ENCODE data around the gene ATG7.

The ATG7 gene

DNA sequence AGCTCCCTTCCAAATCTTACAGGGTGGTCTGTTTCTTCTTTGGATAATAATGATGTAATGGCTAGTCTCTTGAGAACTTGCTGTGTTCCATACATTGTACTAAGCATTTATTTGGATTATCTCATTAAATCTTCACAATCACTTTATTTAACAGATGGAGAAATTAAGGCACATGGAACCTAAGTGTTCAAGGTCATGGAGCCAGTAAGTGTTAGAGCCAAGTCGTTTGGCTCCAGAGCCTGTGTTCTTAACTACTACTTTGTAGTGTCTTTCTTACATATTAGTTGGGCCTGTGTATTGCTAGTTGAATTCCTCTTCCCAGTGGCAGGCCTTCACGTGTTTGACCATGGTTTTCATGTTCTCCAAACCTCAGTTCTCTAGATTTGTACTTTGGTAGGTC, 177.8 kb downstream of the ATG7 start:
- no peak overlapping the region for H3K4me3 ChIP-seq (ENCODE audit: low read depth, low read length)
- no peak for DNase-seq (ENCODE audit: low read depth)
- TF ChIP-seq POLR2A (IDR thresholded peaks at IDR 0.05; ENCODE audit: extremely low read depth, insufficient read length) = no peak
- TF ChIP-seq, protein P1, sequence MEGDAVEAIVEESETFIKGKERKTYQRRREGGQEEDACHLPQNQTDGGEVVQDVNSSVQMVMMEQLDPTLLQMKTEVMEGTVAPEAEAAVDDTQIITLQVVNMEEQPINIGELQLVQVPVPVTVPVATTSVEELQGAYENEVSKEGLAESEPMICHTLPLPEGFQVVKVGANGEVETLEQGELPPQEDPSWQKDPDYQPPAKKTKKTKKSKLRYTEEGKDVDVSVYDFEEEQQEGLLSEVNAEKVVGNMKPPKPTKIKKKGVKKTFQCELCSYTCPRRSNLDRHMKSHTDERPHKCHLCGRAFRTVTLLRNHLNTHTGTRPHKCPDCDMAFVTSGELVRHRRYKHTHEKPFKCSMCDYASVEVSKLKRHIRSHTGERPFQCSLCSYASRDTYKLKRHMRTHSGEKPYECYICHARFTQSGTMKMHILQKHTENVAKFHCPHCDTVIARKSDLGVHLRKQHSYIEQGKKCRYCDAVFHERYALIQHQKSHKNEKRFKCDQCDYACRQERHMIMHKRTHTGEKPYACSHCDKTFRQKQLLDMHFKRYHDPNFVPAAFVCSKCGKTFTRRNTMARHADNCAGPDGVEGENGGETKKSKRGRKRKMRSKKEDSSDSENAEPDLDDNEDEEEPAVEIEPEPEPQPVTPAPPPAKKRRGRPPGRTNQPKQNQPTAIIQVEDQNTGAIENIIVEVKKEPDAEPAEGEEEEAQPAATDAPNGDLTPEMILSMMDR (IDR thresholded peaks at IDR 0.05; ENCODE audit: low read depth, low read length) = no peak
- TF ChIP-seq, protein P2, sequence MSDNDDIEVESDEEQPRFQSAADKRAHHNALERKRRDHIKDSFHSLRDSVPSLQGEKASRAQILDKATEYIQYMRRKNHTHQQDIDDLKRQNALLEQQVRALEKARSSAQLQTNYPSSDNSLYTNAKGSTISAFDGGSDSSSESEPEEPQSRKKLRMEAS (IDR thresholded peaks at IDR 0.05; ENCODE audit: low read depth, low read length) = no peak
- no peak for TF ChIP-seq MYC (IDR thresholded peaks at IDR 0.05; ENCODE audit: low read depth, low read length)

DNA sequence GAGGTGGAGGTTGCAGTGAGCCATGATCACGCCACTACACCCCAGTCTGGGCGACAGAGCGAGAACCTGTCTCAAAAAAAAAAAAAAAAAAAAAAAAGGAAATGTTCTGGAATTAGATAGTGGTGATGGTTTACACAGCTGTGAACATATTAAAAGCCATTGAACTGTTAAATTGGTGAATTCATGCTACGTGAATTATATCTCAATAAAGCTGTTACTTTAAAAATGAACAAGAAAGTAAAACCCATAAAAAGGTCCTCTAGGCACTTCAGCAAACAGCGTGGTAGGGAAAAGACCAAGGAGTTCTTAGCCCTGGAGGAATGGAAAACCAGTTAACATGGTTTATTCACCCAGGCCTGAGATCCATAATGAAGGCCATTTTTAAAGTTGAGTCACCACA, 180.1 kb downstream of the ATG7 start:
- DNase-seq (ENCODE audit: low read depth) = no peak
- no peak overlapping the region for H3K4me3 ChIP-seq (ENCODE audit: low read depth, low read length)
- TF ChIP-seq, protein P1 (IDR thresholded peaks at IDR 0.05; ENCODE audit: low read depth, low read length) = no peak
- no peak for TF ChIP-seq POLR2A (IDR thresholded peaks at IDR 0.05; ENCODE audit: extremely low read depth, insufficient read length)
- TF ChIP-seq, protein P2 (IDR thresholded peaks at IDR 0.05; ENCODE audit: low read depth, low read length) = no peak

DNA sequence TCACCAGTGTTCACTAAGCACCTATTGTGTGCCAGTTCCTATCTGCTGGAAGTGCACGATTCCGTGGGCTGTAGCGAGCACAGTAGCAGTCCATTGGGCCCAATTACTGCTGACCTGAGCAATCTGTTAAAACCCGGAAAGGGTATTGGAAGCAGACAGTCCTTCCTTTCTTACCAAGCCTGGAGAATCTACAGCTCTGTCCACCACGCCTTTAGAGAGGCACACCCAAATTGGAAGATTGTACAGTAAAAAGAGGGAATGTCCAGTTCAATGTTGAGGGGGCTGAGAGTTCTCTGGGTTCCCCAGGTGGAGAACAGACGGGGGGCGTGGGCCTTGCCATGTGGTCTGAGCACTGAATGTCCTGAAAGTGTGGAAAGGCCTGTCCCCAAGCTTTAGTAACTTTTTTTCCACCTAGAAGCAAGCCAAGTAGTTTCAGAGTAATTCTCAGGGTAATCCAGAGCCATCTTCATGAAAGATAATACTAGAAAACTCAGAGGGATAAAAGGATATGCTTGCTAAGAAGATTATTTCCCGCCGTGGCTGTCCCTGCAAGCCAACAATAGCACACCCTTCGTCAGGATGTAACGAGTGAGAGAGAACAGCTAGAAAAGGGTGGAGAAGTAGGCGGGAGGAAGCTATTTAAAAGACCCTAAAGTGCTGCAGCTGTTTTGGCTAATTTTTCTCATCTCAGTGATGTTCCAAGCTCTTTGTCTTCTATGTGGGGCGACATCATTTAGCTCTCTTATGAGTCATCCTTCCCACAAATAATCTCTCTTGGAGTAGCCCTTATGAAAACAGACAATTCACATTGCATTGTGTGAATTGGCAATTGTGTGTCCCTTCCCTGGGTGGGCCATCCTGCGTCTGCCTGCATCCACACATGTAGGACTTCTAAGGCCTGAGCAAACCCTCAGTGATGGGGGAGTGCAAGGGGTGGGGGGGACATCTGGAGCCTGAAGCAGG, 181.0 kb downstream of the ATG7 start:
- H3K4me3 ChIP-seq (ENCODE audit: low read depth, low read length) = no peak overlapping the region
- TF ChIP-seq MYC (IDR thresholded peaks at IDR 0.05; ENCODE audit: low read depth, low read length) = no peak
- TF ChIP-seq, protein P2 (IDR thresholded peaks at IDR 0.05; ENCODE audit: low read depth, low read length) = no peak
- no peak for TF ChIP-seq POLR2A (IDR thresholded peaks at IDR 0.05; ENCODE audit: extremely low read depth, insufficient read length)
- TF ChIP-seq, protein P1 (IDR thresholded peaks at IDR 0.05; ENCODE audit: low read depth, low read length) = no peak
- DNase-seq (ENCODE audit: low read depth) = peak; percentile 54

GRCh38 chr3:11455956-11456355, 183.8 kb downstream of the ATG7 start:
- DNase-seq (ENCODE audit: low read depth) = peak; percentile 85
- H3K4me3 ChIP-seq (ENCODE audit: low read depth, low read length) = no peak overlapping the region
- TF ChIP-seq, protein P2 (IDR thresholded peaks at IDR 0.05; ENCODE audit: low read depth, low read length) = no peak

- TF ChIP-seq, protein P1 (IDR thresholded peaks at IDR 0.05; ENCODE audit: low read depth, low read length) = no peak
- TF ChIP-seq, protein P2 (IDR thresholded peaks at IDR 0.05; ENCODE audit: low read depth, low read length) = no peak
- TF ChIP-seq MYC (IDR thresholded peaks at IDR 0.05; ENCODE audit: low read depth, low read length) = no peak
- TF ChIP-seq POLR2A (IDR thresholded peaks at IDR 0.05; ENCODE audit: extremely low read depth, insufficient read length) = no peak
- H3K4me3 ChIP-seq (ENCODE audit: low read depth, low read length) = no peak overlapping the region
- no peak for DNase-seq (ENCODE audit: low read depth)
Measured at GRCh38 chr3:11457135-11457534, 184.9 kb downstream of the ATG7 start.

- no peak for DNase-seq (ENCODE audit: low read depth)
- TF ChIP-seq POLR2A (IDR thresholded peaks at IDR 0.05; ENCODE audit: extremely low read depth, insufficient read length) = no peak
- TF ChIP-seq, protein P1 (IDR thresholded peaks at IDR 0.05; ENCODE audit: low read depth, low read length) = no peak
- no peak for TF ChIP-seq MYC (IDR thresholded peaks at IDR 0.05; ENCODE audit: low read depth, low read length)
- TF ChIP-seq, protein P2 (IDR thresholded peaks at IDR 0.05; ENCODE audit: low read depth, low read length) = no peak
Measured at GRCh38 chr3:11459186-11459824, 187.1 kb downstream of the ATG7 start.

More at GRCh38 chr3:11459186-11459824, 187.1 kb downstream of the ATG7 start:
- H3K4me3 ChIP-seq (ENCODE audit: low read depth, low read length) = no peak overlapping the region

All from NB4 (cell line).